SJSA1 (cell line): ENCODE results near the gene RAB5IF. TPM values are rescaled to one million over a fixed set of nuclear protein-coding genes. Genes with fewer than 3 reads are reported as not detected.
"Not testable (repeated sequence)": the region's sequence is repeated elsewhere in the genome, so short reads cannot be mapped to it uniquely, and the experiment has no call there.

Source experiments
- DNase-seq, 2 experiments: peaks; one replicate each; pipeline ENCODE4 v3.0.0-alpha.2; 2015 to 2020; ENCODE audit warnings: low spot score in 2 of 2, low read depth in 1 of 2
- H3K27ac ChIP-seq: fragments of 250-450 bp; sonication (Bioruptor Pico); 2 replicates; pipeline ENCODE4 v1.5.1; 2020; ENCODE audit warnings: mild to moderate bottlenecking, moderate library complexity
- H3K27me3 ChIP-seq: fragments of 250-450 bp; sonication (Bioruptor Pico); replicated peaks from 2 replicates; pipeline ENCODE4 v1.5.1; 2020; ENCODE audit warnings: mild to moderate bottlenecking, moderate library complexity
- H3K36me3 ChIP-seq: fragments of 250-450 bp; sonication (Bioruptor Pico); 2 replicates; pipeline ENCODE4 v1.5.1; 2020; ENCODE audit warnings: mild to moderate bottlenecking
- H3K4me1 ChIP-seq: fragments of 250-450 bp; sonication (Bioruptor Pico); replicated peaks from 2 replicates; pipeline ENCODE4 v1.6.1; 2021; ENCODE audit warnings: mild to moderate bottlenecking
- H3K4me3 ChIP-seq: fragments of 250-450 bp; sonication (Bioruptor Pico); 2 replicates; pipeline ENCODE4 v1.5.1; 2020; ENCODE audit warnings: mild to moderate bottlenecking
- H3K9me3 ChIP-seq: fragments of 250-450 bp; sonication (Bioruptor Pico); replicated peaks from 2 replicates; pipeline ENCODE4 v1.5.1; 2020; ENCODE audit warnings: mild to moderate bottlenecking
- total RNA-seq: library from RNA; depleted of rRNA; stranded (reverse); fragments of >200 nt; shearing (Covaris generic); gene quantifications from 2 replicates; pipeline ENCODE4 v1.2.3, GENCODE V29; 2014; rRNA removed

The RAB5IF gene, protein sequence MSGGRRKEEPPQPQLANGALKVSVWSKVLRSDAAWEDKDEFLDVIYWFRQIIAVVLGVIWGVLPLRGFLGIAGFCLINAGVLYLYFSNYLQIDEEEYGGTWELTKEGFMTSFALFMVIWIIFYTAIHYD
- total RNA-seq = 122 and 154 TPM in 2 replicates

- no peaks in the 10 kb centered on the region for H3K9me3 ChIP-seq
- H3K4me1 ChIP-seq = peaks cover 13% of the 10 kb centered on the region
- H3K27me3 ChIP-seq = no peaks in the 10 kb centered on the region
- peak within 1 kb of the TSS; percentile 80 for H3K4me3 ChIP-seq
- peak within 1 kb of the TSS; percentile 27 for H3K27ac ChIP-seq
- H3K36me3 ChIP-seq = peaks cover 39% of the 10 kb centered on the region
- peak; percentile 99 for DNase-seq
These were observed at the start of gene RAB5IF for GRCh38 chr20:36605399-36606157. Gene RAB5IF (plus strand): TSS chr20:36605779. CDS start chr20:36605952, 173 bp downstream.

- Histone ChIP-seq H3K27me3 (no peaks in the 10 kb centered on the region), H3K36me3 (no peaks in the 10 kb centered on the region), H3K27ac (no peak overlapping the region), H3K4me1 (no peaks in the 10 kb centered on the region), H3K4me3 (no peak overlapping the region), H3K9me3 (no peaks in the 10 kb centered on the region)
- DNase-seq = no peak
These were observed 42.9 kb upstream of the RAB5IF start for GRCh38 chr20:36562724-36563123.

GRCh38 chr20:36563374-36563773 is 42.2 kb upstream of the RAB5IF start:
- Histone ChIP-seq H3K4me1 (no peaks in the 10 kb centered on the region), H3K9me3 (no peaks in the 10 kb centered on the region), H3K27ac (no peak overlapping the region), H3K27me3 (no peaks in the 10 kb centered on the region), H3K36me3 (no peaks in the 10 kb centered on the region), H3K4me3 (no peak overlapping the region)
- no peak for DNase-seq

GRCh38 chr20:36564078-36564725 is 41.4 kb upstream of the RAB5IF start:
- H3K27me3 ChIP-seq, H3K27ac ChIP-seq, H3K4me1 ChIP-seq, H3K36me3 ChIP-seq, H3K9me3 ChIP-seq, H3K4me3 ChIP-seq, DNase-seq: not testable (repeated sequence)

- not testable (repeated sequence) for H3K27ac ChIP-seq, H3K27me3 ChIP-seq, DNase-seq, H3K9me3 ChIP-seq, H3K4me1 ChIP-seq, H3K36me3 ChIP-seq, H3K4me3 ChIP-seq
These were observed 40.9 kb upstream of the RAB5IF start for GRCh38 chr20:36564726-36565121.

GRCh38 chr20:36565520-36565919 is 40.1 kb upstream of the RAB5IF start:
- Histone ChIP-seq H3K27ac (no peak overlapping the region), H3K27me3 (no peaks in the 10 kb centered on the region), H3K4me1 (peaks cover 11% of the 10 kb centered on the region), H3K36me3 (no peaks in the 10 kb centered on the region), H3K4me3 (no peak overlapping the region), H3K9me3 (no peaks in the 10 kb centered on the region)
- DNase-seq = no peak

GRCh38 chr20:36569847-36570429 is 35.6 kb upstream of the RAB5IF start:
- H3K9me3 ChIP-seq = no peaks in the 10 kb centered on the region
- H3K27me3 ChIP-seq = no peaks in the 10 kb centered on the region
- no peak overlapping the region for H3K4me3 ChIP-seq
- H3K4me1 ChIP-seq = peaks cover 24% of the 10 kb centered on the region
- H3K27ac ChIP-seq = no peak overlapping the region
- peak in 1 of 2 experiments; percentile 52 for DNase-seq
- H3K36me3 ChIP-seq = peaks cover 4% of the 10 kb centered on the region; the same call in 1 of the 2 replicates

DNA sequence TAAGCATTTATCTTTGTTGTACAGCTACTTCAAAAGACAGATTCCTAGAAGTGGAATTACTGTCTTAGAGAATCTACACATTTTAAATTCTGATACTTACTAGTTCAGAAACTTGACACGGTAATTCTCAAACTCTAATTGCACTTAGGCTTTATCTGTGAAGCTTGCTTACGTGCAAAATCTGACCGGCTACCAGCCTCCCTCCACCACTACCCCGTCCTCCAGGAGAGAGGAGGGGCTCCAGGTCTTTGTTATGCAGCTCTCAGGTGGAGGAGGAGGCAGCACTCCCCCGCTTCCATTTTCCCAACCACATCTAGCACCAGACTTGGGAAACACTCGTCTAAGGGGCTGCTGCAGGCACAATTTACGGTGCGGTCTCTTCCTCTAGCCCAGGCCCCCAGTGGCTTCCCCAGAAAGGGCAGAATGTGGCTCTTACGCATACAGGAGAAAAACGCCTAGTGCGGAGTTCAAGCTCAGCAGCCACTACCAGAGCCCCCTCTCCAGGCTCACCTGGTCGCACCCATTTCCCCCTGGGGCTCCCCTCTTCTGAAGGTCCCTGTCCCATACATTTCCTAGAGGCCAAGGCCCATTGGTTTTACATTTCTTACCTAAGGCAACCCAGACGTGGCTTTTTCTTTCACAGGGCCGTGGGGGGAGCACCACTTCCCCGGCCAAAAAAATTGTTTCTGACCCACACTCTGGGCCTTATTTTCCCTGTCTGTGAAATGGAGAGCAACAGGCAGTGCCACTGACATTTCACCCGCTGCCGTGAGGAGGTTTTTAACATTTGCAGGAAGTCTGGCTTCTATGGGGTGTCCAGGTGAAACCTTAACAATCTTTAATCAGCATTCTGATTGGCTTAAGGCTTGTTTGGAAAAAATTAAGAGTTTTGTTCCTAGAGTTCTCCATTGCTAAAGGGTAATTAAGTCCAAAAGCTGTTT is 33.7 kb upstream of the RAB5IF start:
- Histone ChIP-seq H3K9me3 (no peaks in the 10 kb centered on the region), H3K4me3 (no peak overlapping the region), H3K36me3 (peaks cover 4% of the 10 kb centered on the region; the same call in 1 of the 2 replicates), H3K27me3 (no peaks in the 10 kb centered on the region), H3K4me1 (peaks cover 37% of the 10 kb centered on the region), H3K27ac (no peak overlapping the region)
- no peak for DNase-seq

DNA sequence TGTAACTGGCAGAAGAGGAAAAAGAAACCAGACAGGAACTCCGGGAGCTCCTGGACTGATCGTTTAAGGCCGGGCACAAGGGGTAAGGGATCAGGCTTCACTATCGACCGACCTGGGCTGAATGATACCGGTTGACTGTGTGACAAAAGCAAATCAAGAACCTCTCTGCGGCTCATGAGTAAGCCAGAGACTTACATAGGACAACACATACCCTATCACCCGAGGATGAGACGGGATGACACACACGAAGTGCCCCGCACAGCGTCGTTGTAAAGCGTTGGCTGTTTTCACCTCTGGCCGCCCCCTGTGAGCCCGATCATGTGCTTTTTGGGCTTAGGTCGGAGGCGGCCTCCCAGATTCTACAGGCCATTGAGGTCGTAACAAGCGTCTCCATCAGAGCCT is 32.9 kb upstream of the RAB5IF start:
- no peaks in the 10 kb centered on the region for H3K27me3 ChIP-seq
- no peak for DNase-seq
- peak overlapping the region; percentile 70 for H3K4me3 ChIP-seq
- peak overlapping the region; percentile 25 for H3K27ac ChIP-seq
- no peaks in the 10 kb centered on the region for H3K9me3 ChIP-seq
- peaks cover 37% of the 10 kb centered on the region for H3K4me1 ChIP-seq
- peaks cover 4% of the 10 kb centered on the region; the same call in 1 of the 2 replicates for H3K36me3 ChIP-seq

DNA sequence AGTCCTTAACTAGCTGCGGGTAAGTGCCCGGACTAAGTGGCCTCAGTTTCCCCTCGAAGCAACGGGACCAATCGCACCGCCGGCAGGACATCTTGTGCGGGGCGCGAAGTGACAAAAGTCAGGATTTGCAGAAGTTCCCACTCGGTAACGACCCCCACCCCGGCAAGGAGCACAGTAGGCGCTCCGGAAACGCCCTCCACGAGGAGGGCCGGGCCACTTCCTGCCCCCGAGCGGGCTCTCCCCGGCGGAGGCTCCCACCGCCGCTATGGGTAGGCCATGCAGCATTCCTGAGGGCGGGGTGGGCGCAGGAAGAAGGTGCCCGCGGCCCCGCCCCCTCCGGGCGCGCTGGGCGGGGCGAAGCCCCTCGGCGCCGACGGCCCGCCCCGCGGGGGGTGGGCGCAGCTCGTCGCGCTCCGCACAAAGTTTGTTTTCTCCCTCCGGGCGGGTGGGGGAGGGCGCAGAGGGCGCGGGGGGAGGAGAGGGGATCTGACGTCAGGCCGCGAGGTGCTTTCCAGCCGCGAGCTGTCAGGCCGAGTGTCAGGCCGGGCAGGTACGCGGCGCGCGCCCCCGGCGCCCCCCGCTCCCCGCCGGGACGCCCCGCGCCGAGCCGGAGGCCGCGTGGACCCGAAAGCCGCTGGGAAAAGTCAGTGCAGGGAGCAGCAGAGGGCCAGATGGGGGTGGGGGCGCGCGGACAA is 32.3 kb upstream of the RAB5IF start, which contains the start of gene TGIF2:
TSS of gene TGIF2 (plus strand) at position 495 of the 695 bp plus-strand sequence. CDS start 5,178 bp downstream, outside the sequence.
- Histone ChIP-seq H3K4me3 (peak within 1 kb of the TSS; percentile 70), H3K9me3 (no peaks in the 10 kb centered on the region), H3K4me1 (peaks cover 37% of the 10 kb centered on the region), H3K36me3 (peaks cover 4% of the 10 kb centered on the region; the same call in 1 of the 2 replicates), H3K27ac (peak within 1 kb of the TSS; percentile 52), H3K27me3 (no peaks in the 10 kb centered on the region)
- DNase-seq = peak; percentile 82 to 94

DNA sequence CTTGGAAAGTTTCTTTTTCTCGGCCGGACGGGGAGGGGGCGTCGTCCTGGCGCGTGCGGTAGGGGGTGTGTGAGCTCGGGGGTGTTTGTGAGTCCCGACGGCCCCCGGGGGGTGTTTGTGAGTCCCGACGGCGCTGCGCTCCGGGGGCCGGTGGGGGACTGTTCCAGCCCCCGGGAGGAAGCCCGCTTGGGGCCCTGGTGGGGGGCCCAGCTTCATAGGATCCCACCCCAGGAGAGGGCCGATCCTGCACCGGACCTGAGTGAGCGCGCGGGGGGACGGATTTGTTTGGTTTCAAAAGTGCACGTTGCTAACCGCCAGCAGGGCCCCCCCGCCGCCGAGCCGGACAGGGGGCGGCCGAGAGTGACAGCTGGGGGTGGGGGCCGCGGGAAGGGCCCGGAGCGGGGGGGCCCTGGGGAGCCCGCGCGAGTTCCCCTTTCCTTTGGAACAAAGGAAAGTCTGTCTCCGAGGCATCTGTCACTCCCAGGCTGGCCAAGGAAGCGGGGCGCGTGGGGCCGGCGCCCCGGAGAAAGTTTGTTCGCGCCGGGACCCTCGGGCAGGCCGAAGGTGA is 31.7 kb upstream of the RAB5IF start:
- Histone ChIP-seq H3K4me3 (peak overlapping the region; percentile 70), H3K27me3 (no peaks in the 10 kb centered on the region), H3K36me3 (peaks cover 4% of the 10 kb centered on the region), H3K9me3 (no peaks in the 10 kb centered on the region), H3K27ac (peak overlapping the region; percentile 52), H3K4me1 (peaks cover 37% of the 10 kb centered on the region)
- DNase-seq = peak in 1 of 2 experiments; percentile 49
